Inflammatory macrophage treated with lipopolysaccharide for 4 hours (primary cell): Measurements from ENCODE around the gene EXOC2.

Experiments
- DNase-seq: peaks from one replicate; pipeline ENCODE4 v3.0.0-alpha.2; 2020

Gene EXOC2

GRCh38 chr6:437037-437392, 255.9 kb downstream of the EXOC2 start:
- no peak for DNase-seq

- no peak for DNase-seq
Measured at GRCh38 chr6:436308-437036, 256.5 kb downstream of the EXOC2 start.

- DNase-seq = no peak
Measured at GRCh38 chr6:435441-436307, 257.3 kb downstream of the EXOC2 start.
